Heart left ventricle (tissue), 13 donors: Measurements from ENCODE around the gene KIF1A.

Source experiments
- POLR2A ChIP-seq, 2 donors: fragments of 450-650 bp; IDR thresholded peaks; one replicate each; pipeline ENCODE4 v1.6.1; 2017; ENCODE audit warnings: antibody characterized with exemption in 2 of 2, mild to moderate bottlenecking in 2 of 2, moderate library complexity in 2 of 2
- TF ChIP-seq, protein P1 (sequence below), 12 donors: fragments of 200-600 bp; sonication (generic) in 4 of 12; IDR thresholded peaks; one replicate each; pipeline versions ENCODE4 v1.5.0 to v1.8.0; 2018 to 2022; ENCODE audit warnings: antibody characterized with exemption in 12 of 12, mild to moderate bottlenecking in 5 of 12
- donor health status: ischemic (EF 13 %, LVEDD 7.1; RV severe dilation, severe dysfunction).
- donor health status: DM: no; HTN: yes; CAD: no.
- donor health status: DM: no; HTN: no; CAD: no.
- donor health status: ischemic (EF 25% LVEDD 6.9; RV normal size, moderate dysfunction).
- donor health status: ischemic (EF 25% LVEDD 5.7; RV mildly dilated, moderate dysfunction).
- donor health status: ischemic (EF 35%, LVEDD 5.7; RV mildly dilated, moderate dysfunction).
- donor health status: nonischemic (EF 11% LVEDD 7.7; RV severe dilation, severe dysfunction).
- donor health status: DM: yes; HTN: yes; CAD: no.
- donor health status: PGD.
- donor health status: ischemic (EF 29% LVEDD 5.4; RV normal size, mild dysfunction).
- donor health status: nonischemic (EF 23%, LVEDD 6.1; RV moderate dilation, normal function).

DNA sequence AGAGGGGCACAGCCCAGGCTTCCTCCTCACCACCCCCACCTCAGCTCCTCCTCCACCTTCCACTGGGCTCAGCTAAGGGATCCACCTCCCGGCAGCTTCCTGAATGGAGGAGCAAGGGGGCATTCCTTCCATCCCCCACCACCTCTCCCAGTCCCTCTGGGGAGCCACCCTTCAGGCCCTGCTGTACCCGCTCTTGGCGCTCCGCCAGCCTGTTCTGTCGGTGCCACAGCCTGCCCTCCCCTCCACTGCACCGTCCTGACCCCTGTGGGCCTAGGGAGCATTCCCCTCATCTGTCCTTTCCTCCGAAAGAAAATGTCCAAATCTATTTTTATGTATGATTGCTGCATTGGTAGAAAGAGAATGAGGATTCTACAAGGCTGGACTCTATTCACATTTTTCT lies 59.9 kb downstream of the KIF1A start:
- TF ChIP-seq, protein P1, sequence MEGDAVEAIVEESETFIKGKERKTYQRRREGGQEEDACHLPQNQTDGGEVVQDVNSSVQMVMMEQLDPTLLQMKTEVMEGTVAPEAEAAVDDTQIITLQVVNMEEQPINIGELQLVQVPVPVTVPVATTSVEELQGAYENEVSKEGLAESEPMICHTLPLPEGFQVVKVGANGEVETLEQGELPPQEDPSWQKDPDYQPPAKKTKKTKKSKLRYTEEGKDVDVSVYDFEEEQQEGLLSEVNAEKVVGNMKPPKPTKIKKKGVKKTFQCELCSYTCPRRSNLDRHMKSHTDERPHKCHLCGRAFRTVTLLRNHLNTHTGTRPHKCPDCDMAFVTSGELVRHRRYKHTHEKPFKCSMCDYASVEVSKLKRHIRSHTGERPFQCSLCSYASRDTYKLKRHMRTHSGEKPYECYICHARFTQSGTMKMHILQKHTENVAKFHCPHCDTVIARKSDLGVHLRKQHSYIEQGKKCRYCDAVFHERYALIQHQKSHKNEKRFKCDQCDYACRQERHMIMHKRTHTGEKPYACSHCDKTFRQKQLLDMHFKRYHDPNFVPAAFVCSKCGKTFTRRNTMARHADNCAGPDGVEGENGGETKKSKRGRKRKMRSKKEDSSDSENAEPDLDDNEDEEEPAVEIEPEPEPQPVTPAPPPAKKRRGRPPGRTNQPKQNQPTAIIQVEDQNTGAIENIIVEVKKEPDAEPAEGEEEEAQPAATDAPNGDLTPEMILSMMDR (IDR thresholded peaks at IDR 0.05): no peak
- TF ChIP-seq POLR2A (IDR thresholded peaks at IDR 0.05): no peak
